GM12878 (cell line): Measurements from ENCODE around the gene TCF4. TPM values are rescaled to one million over a fixed set of nuclear protein-coding genes. Genes with fewer than 3 reads are reported as not detected.

Experiments
- ATAC-seq: fragments of 200-7000 bp; cut with Tn5 transposase; 3 replicates; pipeline ENCODE4 v1.9.1; 2020; ENCODE audit warnings: mild to moderate bottlenecking, moderate library complexity
- BruUV-seq: library from RNA; stranded (reverse); fragments of 400-500 nt; replicated peaks from 2 replicates; lab custom pipeline; 2021; lab: Mats Ljungman, UMichigan
- CTCF ChIA-PET: fragments of 300-600 bp; sonication (Branson Sonifier 250); formaldehyde crosslinking; extraction: SDS; loops from one replicate; lab custom pipeline; 2021; ENCODE audit warnings: inconsistent platforms; lab: Yijun Ruan, JAX
- POLR2A ChIA-PET: fragments of 350-600 bp; formaldehyde crosslinking; extraction: SDS; loops from one replicate; lab custom pipeline; 2021; ENCODE audit warnings: inconsistent platforms; lab: Charles Lee
- RAD21 ChIA-PET: fragments of 300-600 bp; sonication (Branson Sonifier 250); formaldehyde crosslinking; loops from one replicate; lab custom pipeline; 2023; ENCODE audit warnings: antibody characterized with exemption; ENCODE audit not compliant: unreplicated experiment; lab: Charles Lee
- SMC1A ChIA-PET: fragments of 300-600 bp; sonication (Branson Sonifier 250); formaldehyde crosslinking; loops from one replicate; lab custom pipeline; 2023; ENCODE audit not compliant: unreplicated experiment, uncharacterized antibody; lab: Charles Lee
- DNase-seq: peaks from one replicate; pipeline ENCODE4 v3.0.0-alpha.2; 2011; ENCODE audit warnings: low read depth, low spot score
- FAIRE-seq: peaks from 3 replicates; lab custom pipeline; 2011; peaks lifted over from hg19 to GRCh38; lab: Jason Lieb, UNC
- H2AFZ ChIP-seq: 2 replicates; pipeline ENCODE4 v1.6.0; 2011; ENCODE audit warnings: low read depth, low read length, control low read depth; ENCODE audit not compliant: control insufficient read depth
- H3K27ac ChIP-seq: 2 replicates; pipeline ENCODE4 v1.5.1; 2011; ENCODE audit warnings: control low read depth; ENCODE audit not compliant: control insufficient read depth, insufficient read depth
- H3K27me3 ChIP-seq, 2 experiments: replicated peaks in 1 of 2; 2 replicates each; pipeline versions ENCODE4 v1.6.0 to v1.6.1; 2011; ENCODE audit warnings: low read length in 1 of 2; ENCODE audit not compliant: control insufficient read depth in 2 of 2, insufficient read depth in 2 of 2
- H3K36me3 ChIP-seq, 2 experiments: 2 replicates each; pipeline ENCODE4 v1.5.1; 2011; ENCODE audit warnings: low read length in 1 of 2; ENCODE audit not compliant: control insufficient read depth in 2 of 2, insufficient read depth in 2 of 2
- H3K4me1 ChIP-seq: 2 replicates; pipeline ENCODE4 v1.6.1; 2011; ENCODE audit warnings: mild to moderate bottlenecking, low read length, moderate library complexity, mixed read lengths; ENCODE audit not compliant: control insufficient read depth, insufficient read depth
- H3K4me2 ChIP-seq: 2 replicates; pipeline ENCODE4 v1.6.0; 2011; ENCODE audit warnings: control low read depth; ENCODE audit not compliant: control insufficient read depth, insufficient read depth
- H3K4me3 ChIP-seq: fragments of 200-600 bp; sonication (generic); 2 replicates; pipeline ENCODE4 v1.5.1; 2016
- H3K79me2 ChIP-seq: 2 replicates; pipeline ENCODE4 v1.6.0; 2011; ENCODE audit warnings: low read length; ENCODE audit not compliant: control insufficient read depth, insufficient read depth
- H3K9ac ChIP-seq: 2 replicates; pipeline ENCODE4 v1.8.0; 2011; ENCODE audit warnings: low read length, control low read depth, mixed read lengths; ENCODE audit not compliant: control insufficient read depth, insufficient read depth
- H3K9me3 ChIP-seq: replicated peaks from 3 replicates; pipeline ENCODE4 v1.5.1; 2011; ENCODE audit warnings: mild to moderate bottlenecking, low read length; ENCODE audit not compliant: control insufficient read depth, insufficient read depth
- H4K20me1 ChIP-seq: 2 replicates; pipeline ENCODE4 v1.6.0; 2011; ENCODE audit not compliant: control insufficient read depth, insufficient read depth
- CREB1 ChIP-seq: IDR thresholded peaks from 2 replicates; pipeline ENCODE4 v1.6.1; 2012; ENCODE audit warnings: low read depth, mild to moderate bottlenecking, inconsistent platforms
- IRF3 ChIP-seq: fragments of 450-650 bp; IDR thresholded peaks from 2 replicates; pipeline ENCODE4 v1.6.1; 2014; ENCODE audit warnings: mild to moderate bottlenecking
- JUND ChIP-seq: IDR thresholded peaks from 2 replicates; pipeline ENCODE4 v1.6.1; 2012; ENCODE audit warnings: low read depth, mild to moderate bottlenecking, low read length, improper control_type of control experiment, moderate library complexity
- NR2F1 ChIP-seq: fragments of 450-650 bp; conservative IDR thresholded peaks from 2 replicates; pipeline ENCODE4 v1.6.1; 2017; ENCODE audit warnings: mild to moderate bottlenecking
- RAD21 ChIP-seq: IDR thresholded peaks from 2 replicates; pipeline ENCODE4 v1.6.1; 2011; ENCODE audit warnings: mild to moderate bottlenecking, low read depth, low read length, moderate library complexity; ENCODE audit not compliant: insufficient read depth
- ZNF384 ChIP-seq: IDR thresholded peaks from 2 replicates; pipeline ENCODE4 v1.6.1; 2012; ENCODE audit warnings: low read depth, mild to moderate bottlenecking, low read length, improper control_type of control experiment, borderline replicate concordance
- WGBS: methylation state at CpG from one replicate; pipeline ENCODE4 v1.1.6; 2016; ENCODE audit warnings: low lambda C conversion rate; ENCODE audit not compliant: insufficient replicate concordance, insufficient coverage; ENCODE audit errors: missing lambda C conversion rate; 5-methylcytosine and 5-hydroxymethylcytosine counted together
- in situ Hi-C: fragments of 300-500 bp; cut with MboI; formaldehyde crosslinking; loops from 9 replicates; pipeline ENCODE4 v1.14.3; 2018; ENCODE audit warnings: mixed read lengths
- intact Hi-C: fragments of 100-400 bp; cut with micrococcal nuclease; formaldehyde crosslinking; loops from one replicate; pipeline ENCODE4 v1.14.2; 2022; ENCODE audit not compliant: unreplicated experiment
- polyA plus RNA-seq, 11 experiments: library from polyadenylated mRNA; depleted of rRNA in 4 of 11; unstranded in 6 of 11; stranded (reverse) in 5 of 11; fragments of >200 nt; fragmentation: Nextera tagmentation in 4 of 11; fragmentation: Illumina TruSeq in 1 of 11; extraction: Ambion mirVana in 4 of 11; extraction: Trizol in 1 of 11; gene quantifications; 1 replicate in 1 of 11; 2 replicates in 10 of 11; pipeline versions ENCODE4 v1.2.1 to v1.2.3, GENCODE V29; 2011 to 2016; ENCODE audit warnings: inconsistent platforms in 2 of 11, missing spikeins in 2 of 11, low read depth in 1 of 11
- total RNA-seq, 4 experiments: library from RNA; depleted of rRNA in 3 of 4; stranded (reverse); fragments of >200 nt in 3 of 4; fragmentation: Illumina TruSeq in 1 of 4; extraction: Trizol in 1 of 4; gene quantifications; 2 replicates each; pipeline versions ENCODE4 v1.2.1 to v1.2.3, GENCODE V29; 2013 to 2021

TCF4 gene
- total and polyA plus RNA-seq, 10 of the 15 experiments (the other 5 are each of a cell fraction or from before 2014, with no cell fraction given): 15.2 to 94.0 (median 31.5) TPM

DNA sequence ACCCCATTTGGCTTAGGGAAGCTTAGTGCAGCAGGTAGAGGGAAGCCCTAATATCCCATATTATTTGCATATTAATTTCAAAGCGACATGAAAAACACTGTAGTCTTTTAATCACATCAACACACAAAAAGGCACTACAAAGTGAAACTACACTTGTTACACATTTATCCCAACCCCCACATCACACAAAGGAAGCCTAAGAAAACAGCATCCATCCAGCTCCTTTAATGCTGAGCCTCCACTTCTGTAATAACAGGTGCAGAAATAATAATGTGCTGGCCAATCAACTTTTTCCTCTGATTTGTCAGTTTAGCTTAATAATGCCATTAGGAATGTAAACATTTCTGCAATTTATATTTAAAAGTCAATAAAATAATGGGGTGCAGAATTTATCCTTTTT lies 274.0 kb downstream of the TCF4 start:
- no peak for TF ChIP-seq CREB1
- no peak for TF ChIP-seq IRF3
- no peak for TF ChIP-seq ZNF384
- no peak for TF ChIP-seq RAD21
- TF ChIP-seq NR2F1: no peak
- no peak for TF ChIP-seq JUND
- H3K4me1 ChIP-seq: peaks cover 5% of the 10 kb centered on the region; the same call in 1 of the 2 replicates
- POLR2A ChIA-PET: interaction anchor here (1.2 to 6.7 kb wide), 6 partner anchors 9 to 79 kb away, joined by 3 to 52 read pairs (median 6); no protein-coding TSS in a partner anchor
- DNase-seq (no peak), ATAC-seq (peak; percentile 5; the same call in 1 of the 3 replicates), FAIRE-seq (no peak)
- H3K27ac ChIP-seq: no peak overlapping the region
- in situ Hi-C loops: loop anchor here (25.0 kb wide), 1 partner anchor 1052 kb away; the partner anchor contains the start of gene POLI
- H2AFZ ChIP-seq: no peak overlapping the region
- H3K4me2 ChIP-seq: peak overlapping the region; percentile 65
- H3K9ac ChIP-seq: no peak overlapping the region
- peaks cover 100% of the 10 kb centered on the region for H3K79me2 ChIP-seq
- CTCF ChIA-PET: interaction anchor here (0.7 to 2.7 kb wide), 7 partner anchors 11 to 79 kb away, joined by 3 to 8 read pairs (median 5); no protein-coding TSS in a partner anchor
- no peaks in the 10 kb centered on the region for H4K20me1 ChIP-seq
- H3K9me3 ChIP-seq: no peaks in the 10 kb centered on the region; the same call in 2 of the 3 replicates
- H3K27me3 ChIP-seq: no peaks in the 10 kb centered on the region
- intact Hi-C loops: loop anchor here (10.0 kb wide), 2 partner anchors 1049 to 1089 kb away; partner anchors contain the start of genes MBD2 and POLI
- H3K36me3 ChIP-seq: peaks cover 0 to 3% of the 10 kb centered on the region in 2 experiments; a peak in 2 of 4 replicates
- RAD21 ChIA-PET: interaction anchor here (1.0 to 6.4 kb wide), 5 partner anchors 8 to 63 kb away, joined by 3 to 83 read pairs (median 7); no protein-coding TSS in a partner anchor
- H3K4me3 ChIP-seq: peak overlapping the region; percentile 32; the same call in 1 of the 2 replicates
- 7% methylated on average over 1 of the region's 1 CpG for WGBS
- no TSS peak for BruUV-seq
- SMC1A ChIA-PET: interaction anchor here (1.5 to 10.9 kb wide), 3 partner anchors 10 to 44 kb away, joined by 3 to 154 read pairs (median 8); no protein-coding TSS in a partner anchor
